ENCODE data around the gene RPLP2.

The RPLP2 gene

GRCh38 chr11:810040-810567, 337 bp downstream of the RPLP2 start:
- peaks cover 3 to 41% of the 10 kb centered on the region in 2 experiments; a peak in 2 of 3 replicates for H3K36me3 ChIP-seq (ENCODE audit: control insufficient read depth in 2 of 2, insufficient read depth in 1 of 2, low read length in 2 of 2)
- CTCF ChIA-PET, result interaction anchor here (1.1 kb wide), 1 partner anchor 11 kb away, joined by 6 read pairs; no protein-coding TSS in a partner anchor
- POLR2A ChIA-PET, result interaction anchor here (0.6 to 11.4 kb wide), 15 partner anchors 9 to 234 kb away, joined by 3 to 202 read pairs (median 4); partner anchors contain the start of genes CD151, CRACR2B, PNPLA2 and TSPAN4

GRCh38 chr11:811446-812245, 1.9 kb downstream of the RPLP2 start:
- H3K27ac ChIP-seq (ENCODE audit: extremely low read depth, low read depth, low read length), result no peak overlapping the region
- TF ChIP-seq SP2 (tag by site-specific recombination; IDR thresholded peaks at IDR 0.05) (no peak), CTCF (tag by site-specific recombination; IDR thresholded peaks at IDR 0.05) (0 out of 2 replicates have a peak, but pooled peaks have one; percentile 37), BCL6B (tag by site-specific recombination; IDR thresholded peaks at IDR 0.05) (no peak), ZNF670 (tag by site-specific recombination; IDR thresholded peaks at IDR 0.05; ENCODE audit: low read depth) (no peak), ZNF560 (tag by site-specific recombination; IDR thresholded peaks at IDR 0.05; ENCODE audit: borderline replicate concordance) (no peak)
- POLR2A ChIA-PET, result interaction anchor here (1.1 to 11.4 kb wide), 2 partner anchors 23 to 33 kb away, joined by 4 to 202 read pairs; partner anchors contain the start of genes CD151 and CRACR2B

More at GRCh38 chr11:810040-810567, 337 bp downstream of the RPLP2 start:
- Histone ChIP-seq H3K4me1 (ENCODE audit: control insufficient read depth, insufficient read depth, low read length) (no peaks in the 10 kb centered on the region), H3K9me3 (ENCODE audit: control insufficient read depth, insufficient read depth, low read depth, low read length) (no peaks in the 10 kb centered on the region), H3K27ac (ENCODE audit: extremely low read depth, low read depth, low read length) (peak overlapping the region; percentile 82), H3K4me3 (ENCODE audit: low read depth, low read length) (peak overlapping the region; percentile 91)
- TF ChIP-seq ZNF660 (tag by site-specific recombination; IDR thresholded peaks at IDR 0.05) (0 out of 2 replicates have a peak, but pooled peaks have one; percentile 42), CTCF (tag by site-specific recombination; IDR thresholded peaks at IDR 0.05) (0 out of 2 replicates have a peak, but pooled peaks have one; percentile 19), KLF9 (tag by site-specific recombination; IDR thresholded peaks at IDR 0.05; ENCODE audit: low read depth) (no peak)

GRCh38 chr11:812390-812789, 2.6 kb downstream of the RPLP2 start:
- Histone ChIP-seq H3K4me3 (ENCODE audit: low read depth, low read length) (no peak overlapping the region), H3K9me3 (ENCODE audit: control insufficient read depth, insufficient read depth, low read depth, low read length) (no peaks in the 10 kb centered on the region), H3K36me3 (ENCODE audit: control insufficient read depth in 2 of 2, insufficient read depth in 1 of 2, low read length in 2 of 2) (peaks cover 4 to 45% of the 10 kb centered on the region in 2 experiments; a peak in 2 of 3 replicates), H3K4me1 (ENCODE audit: control insufficient read depth, insufficient read depth, low read length) (no peaks in the 10 kb centered on the region), H3K27ac (ENCODE audit: extremely low read depth, low read depth, low read length) (no peak overlapping the region)
- TF ChIP-seq ZNF677 (tag by site-specific recombination; IDR thresholded peaks at IDR 0.05) (no peak), ZNF394 (tag by site-specific recombination; IDR thresholded peaks at IDR 0.05; ENCODE audit: borderline replicate concordance) (no peak), OVOL3 (tag by site-specific recombination; IDR thresholded peaks at IDR 0.05) (no peak), ZFP41 (tag by site-specific recombination; IDR thresholded peaks at IDR 0.05; ENCODE audit: borderline replicate concordance) (no peak), ZSCAN4 (tag by site-specific recombination; IDR thresholded peaks at IDR 0.05) (no peak), ZNF629 (tag by site-specific recombination; IDR thresholded peaks at IDR 0.05) (no peak), RBAK (tag by site-specific recombination; IDR thresholded peaks at IDR 0.05) (no peak), ZNF777 (tag by site-specific recombination; IDR thresholded peaks at IDR 0.05; ENCODE audit: borderline replicate concordance) (no peak)
- ChIA-PET POLR2A (interaction anchor here (1.1 to 11.4 kb wide), 2 partner anchors 22 to 32 kb away, joined by 4 to 202 read pairs; partner anchors contain the start of genes CD151 and CRACR2B), CTCF (interaction anchor here (0.6 to 1.2 kb wide), 2 partner anchors 52 to 60 kb away, joined by 3 read pairs; no protein-coding TSS in a partner anchor)

More at GRCh38 chr11:811446-812245, 1.9 kb downstream of the RPLP2 start:
- CTCF ChIA-PET, result interaction anchor here (0.6 to 1.2 kb wide), 6 partner anchors 13 to 61 kb away, joined by 3 to 6 read pairs (median 3); no protein-coding TSS in a partner anchor
- no peak overlapping the region for H3K4me3 ChIP-seq (ENCODE audit: low read depth, low read length)
- H3K4me1 ChIP-seq (ENCODE audit: control insufficient read depth, insufficient read depth, low read length), result no peaks in the 10 kb centered on the region
- no peaks in the 10 kb centered on the region for H3K9me3 ChIP-seq (ENCODE audit: control insufficient read depth, insufficient read depth, low read depth, low read length)
- peaks cover 4 to 45% of the 10 kb centered on the region in 2 experiments; a peak in 2 of 3 replicates for H3K36me3 ChIP-seq (ENCODE audit: control insufficient read depth in 2 of 2, insufficient read depth in 1 of 2, low read length in 2 of 2)

All from HEK293 (cell line).